ENCODE measurements around the gene ATP9B. TPM values are rescaled to one million over a fixed set of nuclear protein-coding genes. Genes with fewer than 3 reads are reported as not detected.

ATP9B gene
- total RNA-seq, 1 experiment from 2014 or later, result 17.8 TPM

DNA sequence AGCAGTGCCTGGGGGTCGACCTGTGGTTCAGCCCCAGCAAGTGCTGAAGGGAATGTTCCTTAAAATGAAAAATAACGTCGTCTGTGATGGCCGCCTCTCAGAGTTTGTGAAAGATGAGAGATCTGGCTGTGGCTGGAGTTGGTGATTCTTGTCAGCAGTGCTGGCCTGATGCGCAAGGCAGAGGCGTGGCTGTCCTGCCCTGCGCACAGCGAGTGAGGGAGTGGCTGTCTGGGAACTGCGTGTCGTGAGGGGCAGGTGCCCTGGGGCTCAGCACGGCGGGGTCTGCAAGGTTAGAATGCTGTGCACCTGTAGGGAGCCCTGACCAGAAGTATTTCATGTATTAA is 335.3 kb downstream of the ATP9B start:
- H3K27me3 ChIP-seq (ENCODE audit: insufficient read depth, low read length), result no peaks in the 10 kb centered on the region
- TF ChIP-seq JUND (IDR thresholded peaks at IDR 0.05) (no peak), CEBPB (IDR thresholded peaks at IDR 0.05; ENCODE audit: low read depth) (no peak), TCF7L2 (IDR thresholded peaks at IDR 0.05; ENCODE audit: borderline replicate concordance, extremely low read depth, insufficient read depth, insufficient read length) (no peak), POLR2AphosphoS5 (IDR thresholded peaks at IDR 0.05; ENCODE audit: low read depth, low read length) (no peak), ZFX (IDR thresholded peaks at IDR 0.05) (no peak), RAD21 (IDR thresholded peaks at IDR 0.05; ENCODE audit: low read depth) (no peak)
- POLR2A ChIA-PET, result no interaction called here
- H3K4me3 ChIP-seq (replicated peaks in 1 of 2; ENCODE audit: low read depth in 1 of 2, low read length in 2 of 2), result no peak overlapping the region
- H3K36me3 ChIP-seq (ENCODE audit: control insufficient read depth in 1 of 2, insufficient read depth in 2 of 2, low read length in 2 of 2), result no peaks in the 10 kb centered on the region
- peaks cover 9 to 11% of the 10 kb centered on the region in 2 experiments; a peak in 3 of 4 replicates for H3K4me1 ChIP-seq (ENCODE audit: control insufficient read depth in 1 of 2, insufficient read depth in 2 of 2, low read length in 2 of 2)
- RAD21 ChIA-PET (ENCODE audit: low non-redundant PET in 1 of 2, low total read pairs in 2 of 2, uncharacterized antibody in 2 of 2, unreplicated experiment in 2 of 2), result no interaction called here
- ATAC-seq (no peak), DNase-seq (ENCODE audit: low read depth, low spot score) (no peak)
- H3K9ac ChIP-seq (ENCODE audit: low read length), result no peak overlapping the region
- no peaks in the 10 kb centered on the region for H3K9me3 ChIP-seq (ENCODE audit: control insufficient read depth in 1 of 2, insufficient read depth in 1 of 2, low read depth in 1 of 2, low read length in 2 of 2)
- intact Hi-C loops (cut with micrococcal nuclease), result no loop called here
- CTCF ChIA-PET, result no interaction called here
- no peak overlapping the region for H2AFZ ChIP-seq (ENCODE audit: low read depth, low read length, poor library complexity, severe bottlenecking)
- no peak overlapping the region for H3K27ac ChIP-seq (ENCODE audit: low read depth, low read length)
- no peak overlapping the region for H3K4me2 ChIP-seq (ENCODE audit: low read length)
- no peaks in the 10 kb centered on the region for H4K20me1 ChIP-seq (ENCODE audit: insufficient read depth)
- H3K79me2 ChIP-seq (ENCODE audit: insufficient read depth, low read length), result peaks cover 52% of the 10 kb centered on the region
- BruUV-seq (replicated peaks), result no TSS peak
- no peaks in the 10 kb centered on the region for H3K9me2 ChIP-seq (ENCODE audit: insufficient read depth)

DNA sequence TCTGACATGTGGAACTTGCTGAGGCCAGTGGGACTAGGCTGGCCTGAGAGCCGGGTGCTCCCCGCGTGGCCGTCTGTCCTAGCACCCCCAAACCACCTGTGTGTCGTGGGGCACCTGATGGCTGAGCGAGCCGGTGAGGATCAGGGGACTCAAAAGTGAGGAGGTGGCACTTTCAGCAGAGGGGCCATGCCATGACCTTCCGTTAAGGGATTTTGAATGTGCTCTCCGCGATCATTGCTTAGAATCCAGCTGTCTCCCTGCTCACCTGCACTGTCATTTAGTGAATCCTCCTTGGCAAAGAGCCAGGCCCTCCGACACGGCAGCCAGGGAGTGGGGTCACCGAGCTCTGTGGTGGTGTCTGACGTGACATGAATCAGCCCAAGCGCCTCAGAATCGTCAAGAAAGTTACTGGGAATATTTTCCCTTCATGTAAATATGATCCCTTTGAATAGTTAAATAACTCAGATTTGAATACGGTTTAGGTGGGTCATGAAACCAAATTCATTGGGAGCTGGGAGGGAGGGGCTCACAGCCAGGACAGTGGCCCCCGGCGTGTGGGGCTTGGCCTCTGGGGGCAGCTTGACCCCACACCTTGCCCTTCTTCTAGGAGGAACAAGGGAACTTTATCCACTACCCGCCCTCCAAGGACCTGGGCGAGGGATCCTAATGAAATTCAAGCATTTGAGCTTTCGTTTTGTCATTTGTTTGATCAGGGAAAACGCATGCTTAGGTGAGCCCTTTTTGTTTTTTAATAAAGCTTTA is 336.0 kb downstream of the ATP9B start:
- POLR2A ChIA-PET, result no interaction called here
- intact Hi-C loops (cut with micrococcal nuclease), result no loop called here
- peaks cover 54% of the 10 kb centered on the region for H3K79me2 ChIP-seq (ENCODE audit: insufficient read depth, low read length)

More for the DNA sequence above, 336.0 kb downstream of the ATP9B start:
- no TSS peak for BruUV-seq (replicated peaks)
- no peak overlapping the region for H2AFZ ChIP-seq (ENCODE audit: low read depth, low read length, poor library complexity, severe bottlenecking)
- H3K9ac ChIP-seq (ENCODE audit: low read length), result no peak overlapping the region
- ChIA-PET RAD21 (ENCODE audit: low non-redundant PET in 1 of 2, low total read pairs in 2 of 2, uncharacterized antibody in 2 of 2, unreplicated experiment in 2 of 2) (no interaction called here), CTCF (no interaction called here)
- H3K27ac ChIP-seq (ENCODE audit: low read depth, low read length), result no peak overlapping the region
- peaks cover 5 to 11% of the 10 kb centered on the region in 2 experiments; a peak in 3 of 4 replicates for H3K4me1 ChIP-seq (ENCODE audit: control insufficient read depth in 1 of 2, insufficient read depth in 2 of 2, low read length in 2 of 2)
- DNase-seq (ENCODE audit: low read depth, low spot score) (no peak), ATAC-seq (no peak)
- TF ChIP-seq ZFX (IDR thresholded peaks at IDR 0.05), result no peak
- TF ChIP-seq, protein P1, sequence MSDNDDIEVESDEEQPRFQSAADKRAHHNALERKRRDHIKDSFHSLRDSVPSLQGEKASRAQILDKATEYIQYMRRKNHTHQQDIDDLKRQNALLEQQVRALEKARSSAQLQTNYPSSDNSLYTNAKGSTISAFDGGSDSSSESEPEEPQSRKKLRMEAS (IDR thresholded peaks at IDR 0.05), result no peak
- no peaks in the 10 kb centered on the region for H3K9me2 ChIP-seq (ENCODE audit: insufficient read depth)
- no peak overlapping the region for H3K4me3 ChIP-seq (replicated peaks in 1 of 2; ENCODE audit: low read depth in 1 of 2, low read length in 2 of 2)
- no peak overlapping the region for H3K4me2 ChIP-seq (ENCODE audit: low read length)
- H3K9me3 ChIP-seq (ENCODE audit: control insufficient read depth in 1 of 2, insufficient read depth in 1 of 2, low read depth in 1 of 2, low read length in 2 of 2), result no peaks in the 10 kb centered on the region
- H3K27me3 ChIP-seq (ENCODE audit: insufficient read depth, low read length), result no peaks in the 10 kb centered on the region
- no peaks in the 10 kb centered on the region for H3K36me3 ChIP-seq (ENCODE audit: control insufficient read depth in 1 of 2, insufficient read depth in 2 of 2, low read length in 2 of 2)
- no peaks in the 10 kb centered on the region for H4K20me1 ChIP-seq (ENCODE audit: insufficient read depth)

Data from HCT116 (cell line).